ENCODE results near the gene ELAVL1. TPM values are rescaled to one million over a fixed set of nuclear protein-coding genes. Genes with fewer than 3 reads are reported as not detected.

ELAVL1 gene
- total RNA-seq, 1 donor from 2014 or later: 16.2 TPM

- no peak for DNase-seq
These were observed 15.2 kb upstream of the ELAVL1 start for GRCh38 chr19:8020681-8021080.

GRCh38 chr19:8017808-8018207, 12.4 kb upstream of the ELAVL1 start:
- DNase-seq: no peak

GRCh38 chr19:8004723-8005513, 523 bp downstream of the ELAVL1 start:
- no peak for DNase-seq

- DNase-seq: no peak
These were observed 1.4 kb downstream of the ELAVL1 start for GRCh38 chr19:8004001-8004400.

GRCh38 chr19:8001995-8002849, 3.2 kb downstream of the ELAVL1 start:
- peak; percentile 54 for DNase-seq

- DNase-seq: no peak
These were observed 3.8 kb downstream of the ELAVL1 start for GRCh38 chr19:8001651-8001994.

- DNase-seq: no peak
These were observed 5.0 kb downstream of the ELAVL1 start for GRCh38 chr19:8000298-8001038.

- no peak for DNase-seq
These were observed 6.1 kb downstream of the ELAVL1 start for GRCh38 chr19:7999376-7999775.

- no peak for DNase-seq
These were observed 7.5 kb downstream of the ELAVL1 start for GRCh38 chr19:7997809-7998480.

GRCh38 chr19:7996883-7997282, 8.6 kb downstream of the ELAVL1 start:
- no peak for DNase-seq

GRCh38 chr19:7995810-7996158, 9.7 kb downstream of the ELAVL1 start:
- no peak for DNase-seq

- no peak for DNase-seq
These were observed 10.3 kb downstream of the ELAVL1 start for GRCh38 chr19:7994928-7995809.

- DNase-seq: no peak
These were observed 11.3 kb downstream of the ELAVL1 start for GRCh38 chr19:7994114-7994513.

- DNase-seq: no peak
These were observed 11.9 kb downstream of the ELAVL1 start for GRCh38 chr19:7993560-7993959.

- DNase-seq: no peak
These were observed 12.9 kb downstream of the ELAVL1 start for GRCh38 chr19:7992575-7992974.

GRCh38 chr19:7989071-7989575, 16.3 kb downstream of the ELAVL1 start:
- no peak for DNase-seq

- DNase-seq: no peak
These were observed 17.1 kb downstream of the ELAVL1 start for GRCh38 chr19:7988307-7988706.

- no peak for DNase-seq
These were observed 18.2 kb downstream of the ELAVL1 start for GRCh38 chr19:7987114-7987768.

- DNase-seq: no peak
These were observed 18.9 kb downstream of the ELAVL1 start for GRCh38 chr19:7986321-7987113.

GRCh38 chr19:7985481-7985911, 19.9 kb downstream of the ELAVL1 start:
- DNase-seq: no peak
